Measurements from ENCODE around the gene SPPL3.
"Not testable (repeated sequence)": the region's sequence is repeated elsewhere in the genome, so short reads cannot be mapped to it uniquely, and the experiment has no call there.

SPPL3 gene

GRCh38 chr12:120736404-120737331 is 167.5 kb downstream of the SPPL3 start:
- Histone ChIP-seq H3K9me3 (replicated peaks; ENCODE audit: low read length) (no peaks in the 10 kb centered on the region), H3K9ac (ENCODE audit: low read depth, low read length) (no peak overlapping the region), H3K4me1 (ENCODE audit: control insufficient read depth, insufficient read depth, low read length) (no peaks in the 10 kb centered on the region), H3K4me3 (ENCODE audit: low read length) (no peak overlapping the region), H3K36me3 (ENCODE audit: insufficient read depth, low read length) (no peaks in the 10 kb centered on the region), H3K27me3 (ENCODE audit: control insufficient read depth, insufficient read depth, low read length) (no peaks in the 10 kb centered on the region), H3K4me2 (ENCODE audit: low read length) (no peak overlapping the region)

GRCh38 chr12:120735181-120735580 is 169.0 kb downstream of the SPPL3 start:
- Histone ChIP-seq H3K9me3 (replicated peaks; ENCODE audit: low read length) (no peaks in the 10 kb centered on the region), H3K4me3 (ENCODE audit: low read length) (no peak overlapping the region), H3K36me3 (ENCODE audit: insufficient read depth, low read length) (peaks cover 3% of the 10 kb centered on the region), H3K9ac (ENCODE audit: low read depth, low read length) (no peak overlapping the region), H3K27me3 (ENCODE audit: control insufficient read depth, insufficient read depth, low read length) (no peaks in the 10 kb centered on the region), H3K4me2 (ENCODE audit: low read length) (no peak overlapping the region), H3K4me1 (ENCODE audit: control insufficient read depth, insufficient read depth, low read length) (no peaks in the 10 kb centered on the region)

GRCh38 chr12:120734210-120734609 is 169.9 kb downstream of the SPPL3 start:
- Histone ChIP-seq H3K4me2 (ENCODE audit: low read length) (no peak overlapping the region), H3K9ac (ENCODE audit: low read depth, low read length) (no peak overlapping the region), H3K27me3 (ENCODE audit: control insufficient read depth, insufficient read depth, low read length) (no peaks in the 10 kb centered on the region), H3K4me3 (ENCODE audit: low read length) (no peak overlapping the region), H3K9me3 (replicated peaks; ENCODE audit: low read length) (no peaks in the 10 kb centered on the region), H3K4me1 (ENCODE audit: control insufficient read depth, insufficient read depth, low read length) (no peaks in the 10 kb centered on the region), H3K36me3 (ENCODE audit: insufficient read depth, low read length) (peaks cover 5% of the 10 kb centered on the region)

- no peaks in the 10 kb centered on the region for H3K4me1 ChIP-seq (ENCODE audit: control insufficient read depth, insufficient read depth, low read length)
- H3K4me2 ChIP-seq (ENCODE audit: low read length) = no peak overlapping the region
- no peaks in the 10 kb centered on the region for H3K27me3 ChIP-seq (ENCODE audit: control insufficient read depth, insufficient read depth, low read length)
- H3K36me3 ChIP-seq (ENCODE audit: insufficient read depth, low read length) = peaks cover 5% of the 10 kb centered on the region
- no peak overlapping the region for H3K4me3 ChIP-seq (ENCODE audit: low read length)
- H3K9me3 ChIP-seq (replicated peaks; ENCODE audit: low read length) = no peaks in the 10 kb centered on the region
- no peak overlapping the region for H3K9ac ChIP-seq (ENCODE audit: low read depth, low read length)
Observed at GRCh38 chr12:120733574-120733973, 170.6 kb downstream of the SPPL3 start.

- not testable (repeated sequence) for H3K9me3 ChIP-seq (replicated peaks; ENCODE audit: low read length); H3K4me1 ChIP-seq (ENCODE audit: control insufficient read depth, insufficient read depth, low read length); H3K9ac ChIP-seq (ENCODE audit: low read depth, low read length); H3K36me3 ChIP-seq (ENCODE audit: insufficient read depth, low read length); H3K4me3 ChIP-seq (ENCODE audit: low read length); H3K4me2 ChIP-seq (ENCODE audit: low read length); H3K27me3 ChIP-seq (ENCODE audit: control insufficient read depth, insufficient read depth, low read length)
Observed at GRCh38 chr12:120732198-120732597, 172.0 kb downstream of the SPPL3 start.

GRCh38 chr12:120726961-120727360 is 177.2 kb downstream of the SPPL3 start:
- Histone ChIP-seq H3K4me2 (ENCODE audit: low read length) (no peak overlapping the region), H3K4me3 (ENCODE audit: low read length) (no peak overlapping the region), H3K27me3 (ENCODE audit: control insufficient read depth, insufficient read depth, low read length) (no peaks in the 10 kb centered on the region), H3K9me3 (replicated peaks; ENCODE audit: low read length) (no peaks in the 10 kb centered on the region), H3K36me3 (ENCODE audit: insufficient read depth, low read length) (peaks cover 16% of the 10 kb centered on the region), H3K9ac (ENCODE audit: low read depth, low read length) (no peak overlapping the region), H3K4me1 (ENCODE audit: control insufficient read depth, insufficient read depth, low read length) (peaks cover 18% of the 10 kb centered on the region)

GRCh38 chr12:120726510-120726793 is 177.7 kb downstream of the SPPL3 start:
- Histone ChIP-seq H3K4me2 (ENCODE audit: low read length) (peak overlapping the region; percentile 94), H3K27me3 (ENCODE audit: control insufficient read depth, insufficient read depth, low read length) (no peaks in the 10 kb centered on the region), H3K4me3 (ENCODE audit: low read length) (peak overlapping the region; percentile 90), H3K9me3 (replicated peaks; ENCODE audit: low read length) (no peaks in the 10 kb centered on the region), H3K9ac (ENCODE audit: low read depth, low read length) (peak overlapping the region; percentile 80), H3K36me3 (ENCODE audit: insufficient read depth, low read length) (peaks cover 21% of the 10 kb centered on the region), H3K4me1 (ENCODE audit: control insufficient read depth, insufficient read depth, low read length) (peaks cover 18% of the 10 kb centered on the region)

- Histone ChIP-seq H3K36me3 (ENCODE audit: insufficient read depth, low read length) (peaks cover 26% of the 10 kb centered on the region), H3K4me1 (ENCODE audit: control insufficient read depth, insufficient read depth, low read length) (peaks cover 21% of the 10 kb centered on the region), H3K27me3 (ENCODE audit: control insufficient read depth, insufficient read depth, low read length) (no peaks in the 10 kb centered on the region), H3K4me3 (ENCODE audit: low read length) (peak within 1 kb of the TSS; percentile 90), H3K4me2 (ENCODE audit: low read length) (peak within 1 kb of the TSS; percentile 94), H3K9me3 (replicated peaks; ENCODE audit: low read length) (no peaks in the 10 kb centered on the region), H3K9ac (ENCODE audit: low read depth, low read length) (peak within 1 kb of the TSS; percentile 80)
Observed at GRCh38 chr12:120725659-120726509, 178.3 kb downstream of the SPPL3 start, which contains the start of gene ACADS. Gene ACADS, plus strand, starts transcription at chr12:120725826. Its CDS starts 60 bp downstream, at chr12:120725886.

- peak overlapping the region; percentile 80 for H3K9ac ChIP-seq (ENCODE audit: low read depth, low read length)
- H3K27me3 ChIP-seq (ENCODE audit: control insufficient read depth, insufficient read depth, low read length) = no peaks in the 10 kb centered on the region
- peak overlapping the region; percentile 90 for H3K4me3 ChIP-seq (ENCODE audit: low read length)
- no peaks in the 10 kb centered on the region for H3K9me3 ChIP-seq (replicated peaks; ENCODE audit: low read length)
- peak overlapping the region; percentile 94 for H3K4me2 ChIP-seq (ENCODE audit: low read length)
- H3K4me1 ChIP-seq (ENCODE audit: control insufficient read depth, insufficient read depth, low read length) = peaks cover 27% of the 10 kb centered on the region
- peaks cover 26% of the 10 kb centered on the region for H3K36me3 ChIP-seq (ENCODE audit: insufficient read depth, low read length)
Observed at GRCh38 chr12:120725151-120725658, 179.0 kb downstream of the SPPL3 start.

- H3K4me2 ChIP-seq (ENCODE audit: low read length) = peak overlapping the region; percentile 94
- H3K27me3 ChIP-seq (ENCODE audit: control insufficient read depth, insufficient read depth, low read length) = no peaks in the 10 kb centered on the region
- H3K36me3 ChIP-seq (ENCODE audit: insufficient read depth, low read length) = peaks cover 29% of the 10 kb centered on the region
- H3K4me3 ChIP-seq (ENCODE audit: low read length) = peak overlapping the region; percentile 90
- no peaks in the 10 kb centered on the region for H3K9me3 ChIP-seq (replicated peaks; ENCODE audit: low read length)
- H3K4me1 ChIP-seq (ENCODE audit: control insufficient read depth, insufficient read depth, low read length) = peaks cover 28% of the 10 kb centered on the region
- no peak overlapping the region for H3K9ac ChIP-seq (ENCODE audit: low read depth, low read length)
Observed at GRCh38 chr12:120724720-120725119, 179.4 kb downstream of the SPPL3 start.

GRCh38 chr12:120722784-120723183 is 181.4 kb downstream of the SPPL3 start:
- H3K4me2 ChIP-seq (ENCODE audit: low read length) = no peak overlapping the region
- H3K4me3 ChIP-seq (ENCODE audit: low read length) = no peak overlapping the region
- H3K27me3 ChIP-seq (ENCODE audit: control insufficient read depth, insufficient read depth, low read length) = no peaks in the 10 kb centered on the region
- peaks cover 28% of the 10 kb centered on the region for H3K4me1 ChIP-seq (ENCODE audit: control insufficient read depth, insufficient read depth, low read length)
- no peaks in the 10 kb centered on the region for H3K9me3 ChIP-seq (replicated peaks; ENCODE audit: low read length)
- H3K36me3 ChIP-seq (ENCODE audit: insufficient read depth, low read length) = peaks cover 47% of the 10 kb centered on the region
- H3K9ac ChIP-seq (ENCODE audit: low read depth, low read length) = no peak overlapping the region
